Peyer's patch (tissue), 4 donors: ENCODE measurements around the gene CENPA. TPM values are rescaled to one million over a fixed set of nuclear protein-coding genes. Genes with fewer than 3 reads are reported as not detected.
A peak's percentile ranks its signal among the peaks of the same experiment; 100 is the strongest.

Source experiments
- DNase-seq, 3 donors: peaks; one replicate each; pipeline ENCODE4 v3.0.0-alpha.2; 2017 to 2019
- H3K27ac ChIP-seq, 4 donors: fragments of 200-600 bp; sonication (generic); one replicate each; pipeline ENCODE4 v1.5.1; 2016 to 2019
- H3K27me3 ChIP-seq, 2 donors: fragments of 200-600 bp; sonication (generic); one replicate each; pipeline ENCODE4 v1.5.1; 2019
- H3K36me3 ChIP-seq, 3 donors: fragments of 200-600 bp; sonication (generic); one replicate each; pipeline ENCODE4 v1.5.1; 2016 to 2019
- H3K4me1 ChIP-seq, 4 donors: fragments of 200-600 bp; sonication (generic); one replicate each; pipeline ENCODE4 v1.5.1; 2016 to 2019
- H3K4me3 ChIP-seq, 4 donors: fragments of 200-600 bp; sonication (generic); 1 replicate in 3 of 4; 2 replicates in 1 of 4; pipeline ENCODE4 v1.5.1; 2016 to 2019; ENCODE audit warnings: mild to moderate bottlenecking in 1 of 4
- H3K9me3 ChIP-seq, 4 donors: fragments of 200-600 bp; sonication (generic); one replicate each; pipeline ENCODE4 v1.5.1; 2016 to 2019; ENCODE audit warnings: mild to moderate bottlenecking in 1 of 4
- CTCF ChIP-seq, 6 experiments: fragments of 450-650 bp in 4 of 6; fragments of 200-600 bp in 2 of 6; sonication (generic) in 1 of 6; IDR thresholded peaks; one replicate each; pipeline ENCODE4 v1.5.1; 2017 to 2019; ENCODE audit warnings: antibody characterized with exemption in 6 of 6, mild to moderate bottlenecking in 3 of 6, moderate library complexity in 1 of 6
- POLR2A ChIP-seq, 2 donors: fragments of 450-650 bp; IDR thresholded peaks; one replicate each; pipeline ENCODE4 v1.5.1; 2017; ENCODE audit warnings: antibody characterized with exemption in 2 of 2, mild to moderate bottlenecking in 2 of 2, moderate library complexity in 2 of 2
- total RNA-seq, 4 donors: library from RNA; depleted of rRNA; stranded (reverse); fragments of >200 nt; gene quantifications; one replicate each; pipeline ENCODE4 v1.1.0, GENCODE V29; 2016

CENPA gene
- total RNA-seq, 4 donors from 2014 or later, result 1.6 to 2.1 TPM; not detected in 2

- no peak overlapping the region for H3K4me3 ChIP-seq
- no peaks in the 10 kb centered on the region for H3K36me3 ChIP-seq
- no peak for DNase-seq
- no peaks in the 10 kb centered on the region for H3K9me3 ChIP-seq
- TF ChIP-seq CTCF (IDR thresholded peaks at IDR 0.05) (no peak), POLR2A (IDR thresholded peaks at IDR 0.05) (no peak)
- H3K27me3 ChIP-seq, result no peaks in the 10 kb centered on the region
- H3K4me1 ChIP-seq, result no peaks in the 10 kb centered on the region
- H3K27ac ChIP-seq, result no peak overlapping the region
Measured at GRCh38 chr2:26752656-26753055, 33.2 kb upstream of the CENPA start.

- DNase-seq, result no peak
- H3K9me3 ChIP-seq, result no peaks in the 10 kb centered on the region
- no peaks in the 10 kb centered on the region for H3K27me3 ChIP-seq
- H3K27ac ChIP-seq, result no peak overlapping the region
- H3K36me3 ChIP-seq, result no peaks in the 10 kb centered on the region
- H3K4me3 ChIP-seq, result no peak overlapping the region
- H3K4me1 ChIP-seq, result no peaks in the 10 kb centered on the region
- TF ChIP-seq POLR2A (IDR thresholded peaks at IDR 0.05), result no peak
Measured at GRCh38 chr2:26754539-26754938, 31.3 kb upstream of the CENPA start.

GRCh38 chr2:26754972-26755670 lies 30.7 kb upstream of the CENPA start:
- Histone ChIP-seq H3K27ac (no peak overlapping the region), H3K9me3 (no peaks in the 10 kb centered on the region), H3K4me1 (no peaks in the 10 kb centered on the region), H3K27me3 (no peaks in the 10 kb centered on the region), H3K4me3 (no peak overlapping the region), H3K36me3 (no peaks in the 10 kb centered on the region)
- TF ChIP-seq CTCF (IDR thresholded peaks at IDR 0.05) (no peak), POLR2A (IDR thresholded peaks at IDR 0.05) (no peak)
- DNase-seq, result no peak

- Histone ChIP-seq H3K4me3 (no peak overlapping the region), H3K4me1 (no peaks in the 10 kb centered on the region), H3K9me3 (no peaks in the 10 kb centered on the region), H3K27me3 (no peaks in the 10 kb centered on the region), H3K36me3 (no peaks in the 10 kb centered on the region), H3K27ac (no peak overlapping the region)
- no peak for DNase-seq
- TF ChIP-seq POLR2A (IDR thresholded peaks at IDR 0.05) (no peak), CTCF (IDR thresholded peaks at IDR 0.05) (no peak)
Measured at GRCh38 chr2:26756337-26756736, 29.5 kb upstream of the CENPA start.

GRCh38 chr2:26757873-26758789 lies 27.7 kb upstream of the CENPA start:
- TF ChIP-seq CTCF (IDR thresholded peaks at IDR 0.05), result no peak
- no peak for TF ChIP-seq POLR2A (IDR thresholded peaks at IDR 0.05)
- Histone ChIP-seq H3K9me3 (no peaks in the 10 kb centered on the region), H3K27me3 (no peaks in the 10 kb centered on the region), H3K4me3 (no peak overlapping the region), H3K27ac (no peak overlapping the region), H3K4me1 (no peaks in the 10 kb centered on the region), H3K36me3 (no peaks in the 10 kb centered on the region)
- peak in 1 of 3 donors; percentile 56 for DNase-seq

- H3K4me3 ChIP-seq, result no peak overlapping the region
- no peaks in the 10 kb centered on the region for H3K27me3 ChIP-seq
- no peak overlapping the region for H3K27ac ChIP-seq
- TF ChIP-seq POLR2A (IDR thresholded peaks at IDR 0.05) (no peak), CTCF (IDR thresholded peaks at IDR 0.05) (no peak)
- H3K36me3 ChIP-seq, result no peaks in the 10 kb centered on the region
- H3K9me3 ChIP-seq, result no peaks in the 10 kb centered on the region
- no peak for DNase-seq
- H3K4me1 ChIP-seq, result peaks cover 0 to 5% (median 0%) of the 10 kb centered on the region in 4 donors
Measured at GRCh38 chr2:26758790-26759321, 27.0 kb upstream of the CENPA start.
